Measurements from ENCODE around the gene NAB1.

- TF ChIP-seq CTCF (IDR thresholded peaks at IDR 0.05): no peak
- no peak for TF ChIP-seq POLR2A (IDR thresholded peaks at IDR 0.05)
These were observed 2.5 kb downstream of the NAB1 start for GRCh38 chr2:190651413-190651812.
